Measurements from ENCODE around the gene PTPRG. TPM values are rescaled to one million over a fixed set of nuclear protein-coding genes. Genes with fewer than 3 reads are reported as not detected.
A peak's percentile ranks its signal among the peaks of the same experiment; 100 is the strongest.

The PTPRG gene
- polyA plus RNA-seq, 2 donors = 1.1 to 1.6 TPM

DNA sequence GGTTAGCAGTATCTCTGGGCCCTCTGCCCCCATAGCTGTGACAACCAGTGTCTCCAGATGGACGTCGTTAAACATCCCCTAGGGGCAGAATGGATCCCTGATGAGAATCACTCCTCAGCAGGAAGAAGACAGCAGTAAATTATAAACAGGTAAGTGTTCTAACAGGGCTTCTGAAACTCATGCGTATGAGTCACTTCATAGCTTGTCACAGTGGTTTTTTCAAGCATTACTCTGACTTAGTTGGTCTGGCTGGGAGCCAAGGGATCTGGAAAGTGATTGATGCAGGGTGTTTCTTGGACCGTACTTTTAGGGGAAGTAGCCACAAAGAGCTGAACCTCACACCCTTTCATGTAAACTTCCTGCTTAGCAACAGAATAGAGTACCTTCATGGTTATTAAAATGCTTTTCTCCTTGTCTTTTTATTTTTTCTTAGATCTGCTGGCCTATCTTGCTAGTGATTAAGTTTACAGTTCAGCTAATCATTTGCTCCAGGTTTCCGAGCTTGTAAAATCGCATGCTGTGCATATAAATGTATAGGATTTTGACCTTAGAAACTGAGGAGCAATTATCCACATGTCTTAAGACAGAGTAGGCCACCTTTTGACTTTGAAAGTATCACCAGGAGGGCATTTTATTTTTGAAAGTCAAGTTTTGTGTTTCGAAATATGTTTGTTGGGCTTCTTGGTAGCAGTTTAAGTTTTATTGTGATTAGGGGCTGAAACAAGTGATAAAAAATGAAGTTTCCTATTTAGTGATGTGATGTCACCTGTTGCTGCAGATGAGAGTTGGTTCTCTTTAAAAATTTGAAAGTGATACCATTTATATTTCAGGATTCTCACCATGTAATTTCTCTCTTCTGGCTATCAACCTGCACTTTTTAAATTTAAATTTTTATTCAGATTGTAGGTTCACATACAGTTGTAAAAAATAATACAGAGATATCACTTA is 333.9 kb downstream of the PTPRG start:
- Histone ChIP-seq H3K4me1 (ENCODE audit: control insufficient read depth in 2 of 2, insufficient read depth in 2 of 2, low read length in 1 of 2) (no peaks in the 10 kb centered on the region), H3K36me3 (ENCODE audit: control insufficient read depth in 2 of 2, insufficient read depth in 2 of 2, low read length in 1 of 2) (no peaks in the 10 kb centered on the region), H3K27me3 (ENCODE audit: control insufficient read depth in 1 of 2, insufficient read depth in 2 of 2, low read length in 2 of 2) (peaks cover 0 to 4% of the 10 kb centered on the region in 2 donors), H3K9me3 (ENCODE audit: control insufficient read depth in 2 of 2, insufficient read depth in 1 of 2, low read depth in 1 of 2, low read length in 1 of 2) (no peaks in the 10 kb centered on the region), H3K4me3 (ENCODE audit: low read depth in 1 of 2, low read length in 2 of 2) (no peak overlapping the region), H3K27ac (ENCODE audit: low read depth in 2 of 2, low read length in 1 of 2) (peak overlapping the region in 1 of 2 donors; percentile 53)
- 23 to 29% methylated on average over 7 of the region's 7 CpGs for WGBS, 2 donors

- no peak overlapping the region for H3K27ac ChIP-seq (ENCODE audit: low read depth in 2 of 2, low read length in 1 of 2)
- no peak overlapping the region for H3K4me3 ChIP-seq (ENCODE audit: low read depth in 1 of 2, low read length in 2 of 2)
- no peaks in the 10 kb centered on the region for H3K36me3 ChIP-seq (ENCODE audit: control insufficient read depth in 2 of 2, insufficient read depth in 2 of 2, low read length in 1 of 2)
- 60 to 73% methylated on average over 2 of the region's 2 CpGs for WGBS, 2 donors
- H3K9me3 ChIP-seq (ENCODE audit: control insufficient read depth in 2 of 2, insufficient read depth in 1 of 2, low read depth in 1 of 2, low read length in 1 of 2) = no peaks in the 10 kb centered on the region
- H3K4me1 ChIP-seq (ENCODE audit: control insufficient read depth in 2 of 2, insufficient read depth in 2 of 2, low read length in 1 of 2) = no peaks in the 10 kb centered on the region
- peaks cover 0 to 4% of the 10 kb centered on the region in 2 donors for H3K27me3 ChIP-seq (ENCODE audit: control insufficient read depth in 1 of 2, insufficient read depth in 2 of 2, low read length in 2 of 2)
Observed at GRCh38 chr3:61896251-61896650, 334.9 kb downstream of the PTPRG start.

DNA sequence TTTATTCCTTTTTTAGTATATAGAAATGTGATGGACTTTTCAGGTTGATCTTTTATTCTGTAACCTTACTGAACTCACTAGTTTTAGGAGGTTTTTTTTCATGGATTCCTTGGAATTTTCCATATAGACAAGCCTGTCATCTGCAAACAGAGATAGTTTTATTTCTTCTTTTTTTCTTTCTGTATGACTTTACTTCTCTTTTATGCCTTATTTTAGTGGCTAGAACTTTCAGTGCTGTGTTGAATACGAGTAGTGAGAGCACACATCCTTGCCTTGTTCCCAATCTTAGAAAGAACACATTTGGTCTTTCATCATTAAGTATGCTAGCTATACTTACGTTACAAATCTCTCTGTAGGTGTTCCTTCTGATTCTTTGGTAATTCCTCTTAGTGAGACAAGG is 336.5 kb downstream of the PTPRG start:
- Histone ChIP-seq H3K4me3 (ENCODE audit: low read depth in 1 of 2, low read length in 2 of 2) (no peak overlapping the region), H3K36me3 (ENCODE audit: control insufficient read depth in 2 of 2, insufficient read depth in 2 of 2, low read length in 1 of 2) (no peaks in the 10 kb centered on the region), H3K27me3 (ENCODE audit: control insufficient read depth in 1 of 2, insufficient read depth in 2 of 2, low read length in 2 of 2) (peaks cover 0 to 4% of the 10 kb centered on the region in 2 donors), H3K4me1 (ENCODE audit: control insufficient read depth in 2 of 2, insufficient read depth in 2 of 2, low read length in 1 of 2) (no peaks in the 10 kb centered on the region), H3K27ac (ENCODE audit: low read depth in 2 of 2, low read length in 1 of 2) (no peak overlapping the region), H3K9me3 (ENCODE audit: control insufficient read depth in 2 of 2, insufficient read depth in 1 of 2, low read depth in 1 of 2, low read length in 1 of 2) (no peaks in the 10 kb centered on the region)
- 87 to 90% methylated on average over 2 of the region's 2 CpGs for WGBS, 2 donors

DNA sequence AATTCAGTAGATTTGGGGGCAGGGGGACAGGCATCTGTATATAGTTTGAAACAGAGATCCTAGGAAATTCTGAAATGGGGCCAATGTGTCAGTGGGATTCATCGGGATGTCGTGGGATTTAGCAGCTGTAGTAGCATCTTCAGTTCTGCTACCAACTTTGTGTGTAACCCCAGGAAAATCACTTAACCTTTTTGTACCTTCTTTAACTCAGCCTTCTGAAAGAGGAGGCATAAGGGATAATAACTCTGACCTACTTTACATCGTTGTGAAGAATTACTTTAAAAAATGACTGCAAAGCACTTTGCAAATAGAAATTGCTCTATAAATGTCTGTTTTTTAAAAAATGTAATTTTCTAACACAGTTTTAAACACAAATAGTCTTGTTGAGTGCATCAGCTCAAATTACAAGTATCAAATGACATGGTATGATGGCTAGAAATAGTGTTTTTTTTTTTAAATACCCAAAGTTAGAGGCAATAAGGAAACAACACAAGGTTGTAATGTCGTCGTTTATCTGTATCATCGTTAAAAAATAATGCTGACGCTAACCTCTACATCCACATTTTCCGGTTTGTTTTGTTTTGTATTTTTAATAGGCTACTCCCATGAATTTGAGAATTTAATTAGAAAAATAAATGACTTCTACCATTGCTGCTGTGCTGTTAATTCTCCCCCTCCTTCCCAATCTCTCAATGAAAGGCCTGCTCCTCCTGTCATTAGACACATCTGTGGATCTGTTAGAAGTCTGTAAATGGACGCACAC is 338.5 kb downstream of the PTPRG start:
- Histone ChIP-seq H3K4me1 (ENCODE audit: control insufficient read depth in 2 of 2, insufficient read depth in 2 of 2, low read length in 1 of 2) (no peaks in the 10 kb centered on the region), H3K4me3 (ENCODE audit: low read depth in 1 of 2, low read length in 2 of 2) (no peak overlapping the region), H3K27ac (ENCODE audit: low read depth in 2 of 2, low read length in 1 of 2) (no peak overlapping the region), H3K36me3 (ENCODE audit: control insufficient read depth in 2 of 2, insufficient read depth in 2 of 2, low read length in 1 of 2) (no peaks in the 10 kb centered on the region), H3K9me3 (ENCODE audit: control insufficient read depth in 2 of 2, insufficient read depth in 1 of 2, low read depth in 1 of 2, low read length in 1 of 2) (no peaks in the 10 kb centered on the region), H3K27me3 (ENCODE audit: control insufficient read depth in 1 of 2, insufficient read depth in 2 of 2, low read length in 2 of 2) (no peaks in the 10 kb centered on the region)
- WGBS, 2 donors = 88 to 90% methylated on average over 9 of the region's 9 CpGs

DNA sequence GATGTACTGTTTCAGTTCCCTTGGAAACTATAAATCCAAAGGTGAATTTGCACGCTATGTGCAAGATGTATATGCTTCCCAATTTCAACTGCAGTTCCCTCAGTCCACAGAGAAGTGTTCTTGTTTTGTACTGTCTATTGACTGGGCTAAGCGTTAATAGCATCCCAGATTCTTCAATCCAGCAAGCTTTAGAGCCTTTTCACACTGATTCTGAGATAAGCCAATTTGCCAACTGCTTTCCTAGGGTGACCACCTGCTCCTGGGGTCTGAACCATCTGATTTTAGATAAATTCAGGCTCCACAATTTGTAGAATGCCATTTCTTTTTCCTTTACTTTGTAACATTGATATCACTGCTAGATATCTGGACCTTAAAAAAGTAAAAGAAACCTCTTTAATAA is 340.1 kb downstream of the PTPRG start:
- H3K4me1 ChIP-seq (ENCODE audit: control insufficient read depth in 2 of 2, insufficient read depth in 2 of 2, low read length in 1 of 2) = no peaks in the 10 kb centered on the region
- H3K36me3 ChIP-seq (ENCODE audit: control insufficient read depth in 2 of 2, insufficient read depth in 2 of 2, low read length in 1 of 2) = no peaks in the 10 kb centered on the region
- WGBS, 2 donors = 90 to 91% methylated on average over 2 of the region's 2 CpGs
- H3K4me3 ChIP-seq (ENCODE audit: low read depth in 1 of 2, low read length in 2 of 2) = no peak overlapping the region
- H3K27me3 ChIP-seq (ENCODE audit: control insufficient read depth in 1 of 2, insufficient read depth in 2 of 2, low read length in 2 of 2) = no peaks in the 10 kb centered on the region
- H3K9me3 ChIP-seq (ENCODE audit: control insufficient read depth in 2 of 2, insufficient read depth in 1 of 2, low read depth in 1 of 2, low read length in 1 of 2) = no peaks in the 10 kb centered on the region
- H3K27ac ChIP-seq (ENCODE audit: low read depth in 2 of 2, low read length in 1 of 2) = no peak overlapping the region

- WGBS, 2 donors = 59 to 82% methylated on average over 2 of the region's 2 CpGs
- H3K36me3 ChIP-seq (ENCODE audit: control insufficient read depth in 2 of 2, insufficient read depth in 2 of 2, low read length in 1 of 2) = no peaks in the 10 kb centered on the region
- no peaks in the 10 kb centered on the region for H3K4me1 ChIP-seq (ENCODE audit: control insufficient read depth in 2 of 2, insufficient read depth in 2 of 2, low read length in 1 of 2)
- H3K4me3 ChIP-seq (ENCODE audit: low read depth in 1 of 2, low read length in 2 of 2) = no peak overlapping the region
- H3K9me3 ChIP-seq (ENCODE audit: control insufficient read depth in 2 of 2, insufficient read depth in 1 of 2, low read depth in 1 of 2, low read length in 1 of 2) = no peaks in the 10 kb centered on the region
- no peak overlapping the region for H3K27ac ChIP-seq (ENCODE audit: low read depth in 2 of 2, low read length in 1 of 2)
- no peaks in the 10 kb centered on the region for H3K27me3 ChIP-seq (ENCODE audit: control insufficient read depth in 1 of 2, insufficient read depth in 2 of 2, low read length in 2 of 2)
Observed at GRCh38 chr3:61901986-61902385, 340.6 kb downstream of the PTPRG start.

DNA sequence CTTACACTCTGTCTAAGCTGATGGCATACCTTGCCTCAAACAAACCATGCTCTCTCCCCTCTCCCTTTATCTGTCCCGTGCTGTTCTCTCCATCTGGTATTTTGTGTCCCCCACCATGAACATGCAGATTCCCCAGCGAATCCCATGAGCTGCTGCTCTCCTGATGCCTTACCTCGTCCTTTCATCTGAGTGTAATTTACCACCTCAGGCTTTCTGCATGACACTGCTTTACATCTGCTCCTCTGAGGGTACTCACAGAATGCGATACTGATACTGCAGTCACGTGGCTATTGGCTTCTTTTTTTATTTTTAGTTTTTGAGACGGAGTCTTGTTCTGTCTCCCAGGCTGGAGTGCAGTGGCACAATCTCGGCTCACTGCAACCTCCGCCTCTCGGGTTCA is 341.7 kb downstream of the PTPRG start:
- Histone ChIP-seq H3K27ac (ENCODE audit: low read depth in 2 of 2, low read length in 1 of 2) (no peak overlapping the region), H3K27me3 (ENCODE audit: control insufficient read depth in 1 of 2, insufficient read depth in 2 of 2, low read length in 2 of 2) (no peaks in the 10 kb centered on the region), H3K9me3 (ENCODE audit: control insufficient read depth in 2 of 2, insufficient read depth in 1 of 2, low read depth in 1 of 2, low read length in 1 of 2) (no peaks in the 10 kb centered on the region), H3K36me3 (ENCODE audit: control insufficient read depth in 2 of 2, insufficient read depth in 2 of 2, low read length in 1 of 2) (no peaks in the 10 kb centered on the region), H3K4me1 (ENCODE audit: control insufficient read depth in 2 of 2, insufficient read depth in 2 of 2, low read length in 1 of 2) (no peaks in the 10 kb centered on the region), H3K4me3 (ENCODE audit: low read depth in 1 of 2, low read length in 2 of 2) (no peak overlapping the region)
- 92% methylated on average over 9 of the region's 9 CpGs for WGBS, 2 donors

- WGBS, 2 donors = 17 to 23% methylated on average over 4 of the region's 4 CpGs
- H3K27ac ChIP-seq (ENCODE audit: low read depth in 2 of 2, low read length in 1 of 2) = peak overlapping the region; percentile 42 to 45
- no peaks in the 10 kb centered on the region for H3K4me1 ChIP-seq (ENCODE audit: control insufficient read depth in 2 of 2, insufficient read depth in 2 of 2, low read length in 1 of 2)
- no peaks in the 10 kb centered on the region for H3K36me3 ChIP-seq (ENCODE audit: control insufficient read depth in 2 of 2, insufficient read depth in 2 of 2, low read length in 1 of 2)
- H3K9me3 ChIP-seq (ENCODE audit: control insufficient read depth in 2 of 2, insufficient read depth in 1 of 2, low read depth in 1 of 2, low read length in 1 of 2) = no peaks in the 10 kb centered on the region
- H3K4me3 ChIP-seq (ENCODE audit: low read depth in 1 of 2, low read length in 2 of 2) = no peak overlapping the region
- H3K27me3 ChIP-seq (ENCODE audit: control insufficient read depth in 1 of 2, insufficient read depth in 2 of 2, low read length in 2 of 2) = no peaks in the 10 kb centered on the region
Observed at GRCh38 chr3:61903931-61904657, 342.7 kb downstream of the PTPRG start.

GRCh38 chr3:61907210-61907795 is 345.9 kb downstream of the PTPRG start:
- WGBS, 2 donors = 89 to 90% methylated on average over 7 of the region's 7 CpGs

More at GRCh38 chr3:61907210-61907795, 345.9 kb downstream of the PTPRG start:
- no peak overlapping the region for H3K27ac ChIP-seq (ENCODE audit: low read depth in 2 of 2, low read length in 1 of 2)
- no peaks in the 10 kb centered on the region for H3K27me3 ChIP-seq (ENCODE audit: control insufficient read depth in 1 of 2, insufficient read depth in 2 of 2, low read length in 2 of 2)
- no peaks in the 10 kb centered on the region for H3K36me3 ChIP-seq (ENCODE audit: control insufficient read depth in 2 of 2, insufficient read depth in 2 of 2, low read length in 1 of 2)
- H3K9me3 ChIP-seq (ENCODE audit: control insufficient read depth in 2 of 2, insufficient read depth in 1 of 2, low read depth in 1 of 2, low read length in 1 of 2) = no peaks in the 10 kb centered on the region
- H3K4me3 ChIP-seq (ENCODE audit: low read depth in 1 of 2, low read length in 2 of 2) = no peak overlapping the region
- H3K4me1 ChIP-seq (ENCODE audit: control insufficient read depth in 2 of 2, insufficient read depth in 2 of 2, low read length in 1 of 2) = peaks cover 0 to 2% of the 10 kb centered on the region in 2 donors
